Prostate gland (tissue), 2 donors: ENCODE results near the gene DLGAP1.

Experiments used
- CTCF ChIP-seq, 4 experiments: fragments of 200-600 bp in 2 of 4; fragments of 450-650 bp in 2 of 4; sonication (generic) in 2 of 4; IDR thresholded peaks; 1 replicate in 3 of 4; 2 replicates in 1 of 4; pipeline ENCODE4 v1.5.1; 2016 to 2019; ENCODE audit warnings: antibody characterized with exemption in 4 of 4, mild to moderate bottlenecking in 2 of 4, moderate library complexity in 2 of 4
- POLR2A ChIP-seq: fragments of 450-650 bp; IDR thresholded peaks from one replicate; pipeline ENCODE4 v1.6.1; 2016; ENCODE audit warnings: antibody characterized with exemption, mild to moderate bottlenecking
- POLR2AphosphoS5 ChIP-seq: sonication (generic); formaldehyde crosslinking; IDR thresholded peaks from one replicate; pipeline ENCODE4 v1.6.1; 2017; ENCODE audit warnings: antibody characterized with exemption

- no peak for TF ChIP-seq CTCF (IDR thresholded peaks at IDR 0.05)
- TF ChIP-seq POLR2A: no peak
- no peak for TF ChIP-seq POLR2AphosphoS5
Observed at GRCh38 chr18:4236940-4237663, 218.0 kb downstream of the DLGAP1 start.
